ENCODE measurements around the gene KREMEN1. TPM values are rescaled to one million over a fixed set of nuclear protein-coding genes. Genes with fewer than 3 reads are reported as not detected.

Gene KREMEN1
- total RNA-seq, 2 experiments from 2014 or later: not detected

DNA sequence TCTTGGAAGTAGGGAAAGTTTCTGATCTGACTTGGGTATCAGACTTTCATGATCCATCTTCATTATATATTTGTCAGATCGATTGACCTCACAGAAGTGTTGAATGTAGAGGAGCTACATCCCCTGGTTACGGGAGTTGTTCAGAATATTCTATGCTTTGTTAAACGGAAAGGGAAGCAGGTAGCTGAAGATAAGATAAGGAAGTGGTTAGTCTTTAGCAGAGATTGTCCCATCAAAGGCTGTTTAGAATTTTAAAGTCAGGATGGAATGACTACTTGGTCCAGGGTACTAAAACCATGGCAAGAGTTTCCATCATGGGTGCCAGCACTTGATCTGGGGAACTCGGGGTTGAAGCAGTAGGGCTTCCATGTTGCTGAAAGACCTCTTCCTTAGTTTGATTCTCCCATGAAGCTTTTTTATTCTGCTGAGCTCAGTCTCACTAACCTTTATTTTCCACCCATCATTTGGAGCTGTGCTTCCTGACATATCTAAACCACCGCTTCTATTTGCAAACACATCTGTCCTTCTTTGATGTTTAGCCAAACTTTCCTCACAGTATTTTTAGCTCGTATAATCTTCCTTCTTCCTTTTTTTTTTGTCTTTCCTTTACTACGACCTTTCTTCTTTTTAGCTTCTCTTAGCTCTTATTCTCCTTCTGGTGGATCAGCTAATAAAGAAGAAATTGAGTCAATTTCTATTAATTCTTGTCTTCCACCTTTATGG is 7.2 kb upstream of the KREMEN1 start:
- peaks cover 13% of the 10 kb centered on the region for H3K4me1 Mint-ChIP-seq (ENCODE audit: low read depth)
- no peak for DNase-seq
- POLR2A ChIA-PET: no interaction called here

DNA sequence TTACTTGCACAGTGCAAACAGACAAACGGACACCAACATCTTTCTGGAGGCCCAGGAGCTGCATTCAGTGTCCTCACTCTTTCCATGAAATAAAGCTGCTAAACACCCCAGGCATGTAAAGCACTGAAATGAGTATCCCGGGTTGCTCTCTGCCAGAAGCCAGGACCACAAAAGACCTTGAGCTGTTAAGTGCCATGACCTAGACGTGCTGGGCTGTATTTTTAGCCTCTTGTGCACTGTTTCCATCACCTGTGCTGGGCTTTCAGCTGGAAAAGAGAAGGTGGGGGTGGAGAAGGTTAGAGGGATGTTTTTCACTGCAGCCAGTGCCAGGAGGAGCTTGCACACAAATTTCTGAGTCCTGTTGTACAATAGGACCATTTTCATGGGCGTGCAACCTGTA is 3.4 kb upstream of the KREMEN1 start:
- DNase-seq (no peak), ATAC-seq (ENCODE audit: poor library complexity) (no peak)
- H3K4me1 ChIP-seq (ENCODE audit: insufficient read depth, low read length): peaks cover 37% of the 10 kb centered on the region
- Mint-ChIP-seq H3K9me3 (no peaks in the 10 kb centered on the region), H3K4me3 (peak overlapping the region; percentile 46), H3K4me1 (ENCODE audit: low read depth) (peaks cover 37% of the 10 kb centered on the region), H3K36me3 (ENCODE audit: low read depth) (no peaks in the 10 kb centered on the region), H3K27ac (no peak overlapping the region), H3K27me3 (peaks cover 39% of the 10 kb centered on the region)
- H3K4me3 ChIP-seq (ENCODE audit: low read length): no peak overlapping the region
- no peak overlapping the region for H3K27ac ChIP-seq (ENCODE audit: low read depth in 1 of 2, low read length in 2 of 2)
- no peaks in the 10 kb centered on the region for H3K36me3 ChIP-seq (ENCODE audit: insufficient read depth, low read length)
- H3K27me3 ChIP-seq (ENCODE audit: control insufficient read depth in 1 of 2, insufficient read depth in 2 of 2, low read length in 2 of 2): peaks cover 19 to 25% of the 10 kb centered on the region in 2 experiments
- intact Hi-C loops (cut with DNase I, micrococcal nuclease): no loop called here
- POLR2A ChIA-PET: no interaction called here
- peaks cover 0 to 14% of the 10 kb centered on the region in 2 experiments for H3K9me3 ChIP-seq (ENCODE audit: control insufficient read depth in 1 of 2, insufficient read depth in 1 of 2, low read length in 2 of 2)
- CTCF ChIA-PET: no interaction called here
- TF ChIP-seq, protein P1, sequence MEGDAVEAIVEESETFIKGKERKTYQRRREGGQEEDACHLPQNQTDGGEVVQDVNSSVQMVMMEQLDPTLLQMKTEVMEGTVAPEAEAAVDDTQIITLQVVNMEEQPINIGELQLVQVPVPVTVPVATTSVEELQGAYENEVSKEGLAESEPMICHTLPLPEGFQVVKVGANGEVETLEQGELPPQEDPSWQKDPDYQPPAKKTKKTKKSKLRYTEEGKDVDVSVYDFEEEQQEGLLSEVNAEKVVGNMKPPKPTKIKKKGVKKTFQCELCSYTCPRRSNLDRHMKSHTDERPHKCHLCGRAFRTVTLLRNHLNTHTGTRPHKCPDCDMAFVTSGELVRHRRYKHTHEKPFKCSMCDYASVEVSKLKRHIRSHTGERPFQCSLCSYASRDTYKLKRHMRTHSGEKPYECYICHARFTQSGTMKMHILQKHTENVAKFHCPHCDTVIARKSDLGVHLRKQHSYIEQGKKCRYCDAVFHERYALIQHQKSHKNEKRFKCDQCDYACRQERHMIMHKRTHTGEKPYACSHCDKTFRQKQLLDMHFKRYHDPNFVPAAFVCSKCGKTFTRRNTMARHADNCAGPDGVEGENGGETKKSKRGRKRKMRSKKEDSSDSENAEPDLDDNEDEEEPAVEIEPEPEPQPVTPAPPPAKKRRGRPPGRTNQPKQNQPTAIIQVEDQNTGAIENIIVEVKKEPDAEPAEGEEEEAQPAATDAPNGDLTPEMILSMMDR (IDR thresholded peaks at IDR 0.05): no peak

More for the DNA sequence above, 7.2 kb upstream of the KREMEN1 start:
- CTCF ChIA-PET: no interaction called here
- no peak for ATAC-seq (ENCODE audit: poor library complexity)
- H3K9me3 Mint-ChIP-seq: no peaks in the 10 kb centered on the region
- Histone ChIP-seq H3K9me3 (ENCODE audit: control insufficient read depth in 1 of 2, insufficient read depth in 1 of 2, low read length in 2 of 2) (no peaks in the 10 kb centered on the region), H3K4me1 (ENCODE audit: insufficient read depth, low read length) (peaks cover 4% of the 10 kb centered on the region), H3K4me3 (ENCODE audit: low read length) (no peak overlapping the region), H3K27ac (ENCODE audit: low read depth in 1 of 2, low read length in 2 of 2) (no peak overlapping the region), H3K36me3 (ENCODE audit: insufficient read depth, low read length) (no peaks in the 10 kb centered on the region), H3K27me3 (ENCODE audit: control insufficient read depth in 1 of 2, insufficient read depth in 2 of 2, low read length in 2 of 2) (peaks cover 0 to under 1% of the 10 kb centered on the region in 2 experiments)
- no peak overlapping the region for H3K27ac Mint-ChIP-seq
- intact Hi-C loops (cut with DNase I, micrococcal nuclease): no loop called here
- no peak overlapping the region for H3K4me3 Mint-ChIP-seq
- H3K36me3 Mint-ChIP-seq (ENCODE audit: low read depth): no peaks in the 10 kb centered on the region
- H3K27me3 Mint-ChIP-seq: peaks cover 49% of the 10 kb centered on the region
- TF ChIP-seq, protein P1 (IDR thresholded peaks at IDR 0.05): no peak

DNA sequence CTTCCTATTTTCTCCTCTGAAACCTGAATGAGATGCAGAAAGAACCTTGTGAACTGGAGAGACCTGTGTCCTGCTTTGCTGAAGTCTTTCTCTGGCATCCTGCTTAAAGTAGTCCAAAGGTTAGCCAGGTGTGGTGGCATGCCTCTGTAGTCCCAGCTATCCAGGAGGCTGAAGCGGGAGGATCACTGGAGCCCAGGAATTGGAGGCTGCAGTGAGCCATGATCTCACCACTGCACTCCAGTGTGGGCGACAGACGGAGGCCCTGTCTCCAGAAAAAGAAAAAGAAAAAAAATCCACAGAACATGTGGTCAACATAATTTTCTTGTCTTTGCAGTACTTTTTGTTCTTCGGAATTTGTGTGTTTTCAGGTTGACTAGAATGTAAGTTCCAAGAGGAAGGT is 2.3 kb upstream of the KREMEN1 start:
- TF ChIP-seq, protein P1 (IDR thresholded peaks at IDR 0.05): no peak
- Histone ChIP-seq H3K36me3 (ENCODE audit: insufficient read depth, low read length) (no peaks in the 10 kb centered on the region), H3K4me3 (ENCODE audit: low read length) (no peak overlapping the region), H3K27me3 (ENCODE audit: control insufficient read depth in 1 of 2, insufficient read depth in 2 of 2, low read length in 2 of 2) (peaks cover 28 to 35% of the 10 kb centered on the region in 2 experiments), H3K9me3 (ENCODE audit: control insufficient read depth in 1 of 2, insufficient read depth in 1 of 2, low read length in 2 of 2) (peaks cover 0 to 14% of the 10 kb centered on the region in 2 experiments), H3K4me1 (ENCODE audit: insufficient read depth, low read length) (peaks cover 37% of the 10 kb centered on the region), H3K27ac (ENCODE audit: low read depth in 1 of 2, low read length in 2 of 2) (no peak overlapping the region)
- POLR2A ChIA-PET: no interaction called here
- CTCF ChIA-PET: no interaction called here
- peak overlapping the region; percentile 89 for H3K4me3 Mint-ChIP-seq
- DNase-seq (no peak), ATAC-seq (ENCODE audit: poor library complexity) (no peak)
- no peaks in the 10 kb centered on the region for H3K9me3 Mint-ChIP-seq
- intact Hi-C loops (cut with DNase I, micrococcal nuclease): loop anchor here in 1 of 2 experiments (5.0 kb wide), 1 partner anchor 328 kb away; the partner anchor contains the start of genes CHEK2 and HSCB
- H3K4me1 Mint-ChIP-seq (ENCODE audit: low read depth): peaks cover 36% of the 10 kb centered on the region
- no peak overlapping the region for H3K27ac Mint-ChIP-seq
- no peaks in the 10 kb centered on the region for H3K36me3 Mint-ChIP-seq (ENCODE audit: low read depth)
- H3K27me3 Mint-ChIP-seq: peaks cover 45% of the 10 kb centered on the region

All from CD4-positive, alpha-beta T cell (primary cell).